ENCODE measurements around the gene AVPR1A. TPM values are rescaled to one million over a fixed set of nuclear protein-coding genes. Genes with fewer than 3 reads are reported as not detected.

Gene AVPR1A
- total RNA-seq, 1 experiment from 2014 or later, result not detected

GRCh38 chr12:63101920-63102319 lies 49.1 kb downstream of the AVPR1A start:
- no TSS peak for BruUV-seq (replicated peaks)
- Histone ChIP-seq H3K27me3 (replicated peaks; ENCODE audit: control insufficient read depth, insufficient read depth, low read length) (no peaks in the 10 kb centered on the region), H3K4me3 (ENCODE audit: low read depth, low read length) (no peak overlapping the region), H3K36me3 (ENCODE audit: control insufficient read depth, insufficient read depth, low read length) (no peaks in the 10 kb centered on the region), H3K9me3 (no peaks in the 10 kb centered on the region), H3K4me1 (no peaks in the 10 kb centered on the region)
- ChIA-PET CTCF (no interaction called here), POLR2A (no interaction called here)
- Mint-ChIP-seq H3K4me1 (ENCODE audit: low read depth, unreplicated experiment) (peaks cover 6% of the 10 kb centered on the region), H3K4me3 (ENCODE audit: unreplicated experiment) (no peak overlapping the region), H3K27me3 (ENCODE audit: insufficient read depth, unreplicated experiment) (no peaks in the 10 kb centered on the region), H3K36me3 (ENCODE audit: insufficient read depth, unreplicated experiment) (no peaks in the 10 kb centered on the region), H3K27ac (ENCODE audit: unreplicated experiment) (no peak overlapping the region), H3K9me3 (ENCODE audit: unreplicated experiment) (no peaks in the 10 kb centered on the region)
- intact Hi-C loops (cut with micrococcal nuclease; ENCODE audit: unreplicated experiment), result loop anchor here (5.0 to 10.0 kb wide), 5 partner anchors 50 to 700 kb away; partner anchors contain the start of genes AVPR1A and DPY19L2
- no peak for DNase-seq
- TF ChIP-seq, protein P1, sequence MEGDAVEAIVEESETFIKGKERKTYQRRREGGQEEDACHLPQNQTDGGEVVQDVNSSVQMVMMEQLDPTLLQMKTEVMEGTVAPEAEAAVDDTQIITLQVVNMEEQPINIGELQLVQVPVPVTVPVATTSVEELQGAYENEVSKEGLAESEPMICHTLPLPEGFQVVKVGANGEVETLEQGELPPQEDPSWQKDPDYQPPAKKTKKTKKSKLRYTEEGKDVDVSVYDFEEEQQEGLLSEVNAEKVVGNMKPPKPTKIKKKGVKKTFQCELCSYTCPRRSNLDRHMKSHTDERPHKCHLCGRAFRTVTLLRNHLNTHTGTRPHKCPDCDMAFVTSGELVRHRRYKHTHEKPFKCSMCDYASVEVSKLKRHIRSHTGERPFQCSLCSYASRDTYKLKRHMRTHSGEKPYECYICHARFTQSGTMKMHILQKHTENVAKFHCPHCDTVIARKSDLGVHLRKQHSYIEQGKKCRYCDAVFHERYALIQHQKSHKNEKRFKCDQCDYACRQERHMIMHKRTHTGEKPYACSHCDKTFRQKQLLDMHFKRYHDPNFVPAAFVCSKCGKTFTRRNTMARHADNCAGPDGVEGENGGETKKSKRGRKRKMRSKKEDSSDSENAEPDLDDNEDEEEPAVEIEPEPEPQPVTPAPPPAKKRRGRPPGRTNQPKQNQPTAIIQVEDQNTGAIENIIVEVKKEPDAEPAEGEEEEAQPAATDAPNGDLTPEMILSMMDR (IDR thresholded peaks at IDR 0.05; ENCODE audit: insufficient read depth in 1 of 2, low read depth in 1 of 2, low read length in 1 of 2, severe bottlenecking in 1 of 2, unreplicated experiment in 1 of 2), result no peak

DNA sequence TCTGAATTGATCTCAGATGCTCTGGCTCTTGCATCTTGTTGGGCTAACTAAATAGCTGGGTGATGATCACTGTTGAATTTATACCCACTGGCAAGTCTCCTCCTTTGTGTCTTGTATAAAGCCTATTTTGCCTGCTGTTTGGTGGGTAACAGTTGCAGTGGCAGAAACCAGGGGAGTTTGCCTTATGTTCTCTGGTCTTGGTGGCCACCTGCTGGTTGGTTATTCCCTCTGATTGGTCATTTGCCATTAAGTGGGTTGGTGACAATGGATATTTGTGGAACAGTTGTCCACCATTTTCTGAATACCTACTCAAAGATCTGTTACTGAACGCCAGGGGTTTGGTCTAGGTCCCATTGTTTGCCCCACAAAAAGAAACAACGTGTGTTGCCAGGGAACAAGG lies 52.1 kb downstream of the AVPR1A start:
- H3K9me3 Mint-ChIP-seq (ENCODE audit: unreplicated experiment), result no peaks in the 10 kb centered on the region
- POLR2A ChIA-PET, result no interaction called here
- H3K27me3 Mint-ChIP-seq (ENCODE audit: insufficient read depth, unreplicated experiment), result no peaks in the 10 kb centered on the region
- H3K4me1 Mint-ChIP-seq (ENCODE audit: low read depth, unreplicated experiment), result peaks cover 6% of the 10 kb centered on the region
- no peaks in the 10 kb centered on the region for H3K36me3 Mint-ChIP-seq (ENCODE audit: insufficient read depth, unreplicated experiment)
- BruUV-seq (replicated peaks), result no TSS peak
- TF ChIP-seq, protein P1 (IDR thresholded peaks at IDR 0.05; ENCODE audit: insufficient read depth in 1 of 2, low read depth in 1 of 2, low read length in 1 of 2, severe bottlenecking in 1 of 2, unreplicated experiment in 1 of 2), result peak; percentile 54 to 64
- Histone ChIP-seq H3K36me3 (ENCODE audit: control insufficient read depth, insufficient read depth, low read length) (no peaks in the 10 kb centered on the region), H3K4me1 (no peaks in the 10 kb centered on the region; the same call in none of the 2 replicates), H3K27me3 (replicated peaks; ENCODE audit: control insufficient read depth, insufficient read depth, low read length) (no peaks in the 10 kb centered on the region), H3K4me3 (ENCODE audit: low read depth, low read length) (no peak overlapping the region), H3K9me3 (no peaks in the 10 kb centered on the region)
- no peak overlapping the region for H3K4me3 Mint-ChIP-seq (ENCODE audit: unreplicated experiment)
- intact Hi-C loops (cut with micrococcal nuclease; ENCODE audit: unreplicated experiment), result loop anchor here (1.0 to 10.0 kb wide), 4 partner anchors 28 to 661 kb away; no protein-coding TSS in a partner anchor
- peak; percentile 50 to 53 for DNase-seq
- no peak overlapping the region for H3K27ac Mint-ChIP-seq (ENCODE audit: unreplicated experiment)
- CTCF ChIA-PET, result no interaction called here

GRCh38 chr12:63095369-63095980 lies 55.5 kb downstream of the AVPR1A start:
- Mint-ChIP-seq H3K4me3 (ENCODE audit: unreplicated experiment) (no peak overlapping the region), H3K27me3 (ENCODE audit: insufficient read depth, unreplicated experiment) (no peaks in the 10 kb centered on the region)
- no TSS peak for BruUV-seq (replicated peaks)

More at GRCh38 chr12:63095369-63095980, 55.5 kb downstream of the AVPR1A start:
- ChIA-PET POLR2A (interaction anchor here (0.6 kb wide), 1 partner anchor 971 kb away, joined by 4 read pairs; no protein-coding TSS in a partner anchor), CTCF (interaction anchor here (0.7 kb wide), 1 partner anchor 69 kb away, joined by 4 read pairs; no protein-coding TSS in a partner anchor)
- no peaks in the 10 kb centered on the region; the same call in none of the 2 replicates for H3K4me1 ChIP-seq
- Mint-ChIP-seq H3K9me3 (ENCODE audit: unreplicated experiment) (no peaks in the 10 kb centered on the region), H3K4me1 (ENCODE audit: low read depth, unreplicated experiment) (peaks cover 12% of the 10 kb centered on the region), H3K36me3 (ENCODE audit: insufficient read depth, unreplicated experiment) (no peaks in the 10 kb centered on the region), H3K27ac (ENCODE audit: unreplicated experiment) (no peak overlapping the region)
- TF ChIP-seq, protein P1 (IDR thresholded peaks at IDR 0.05; ENCODE audit: insufficient read depth in 1 of 2, low read depth in 1 of 2, low read length in 1 of 2, severe bottlenecking in 1 of 2, unreplicated experiment in 1 of 2), result no peak
- H3K4me3 ChIP-seq (ENCODE audit: low read depth, low read length), result no peak overlapping the region
- no peaks in the 10 kb centered on the region for H3K36me3 ChIP-seq (ENCODE audit: control insufficient read depth, insufficient read depth, low read length)
- peak in 1 of 2 experiments; percentile 37 for DNase-seq
- H3K9me3 ChIP-seq, result no peaks in the 10 kb centered on the region
- no peaks in the 10 kb centered on the region for H3K27me3 ChIP-seq (replicated peaks; ENCODE audit: control insufficient read depth, insufficient read depth, low read length)
- intact Hi-C loops (cut with micrococcal nuclease; ENCODE audit: unreplicated experiment), result loop anchor here (5.0 to 10.0 kb wide), 2 partner anchors 491 to 513 kb away; no protein-coding TSS in a partner anchor
